ENCODE results near the gene CHD6.

DNA sequence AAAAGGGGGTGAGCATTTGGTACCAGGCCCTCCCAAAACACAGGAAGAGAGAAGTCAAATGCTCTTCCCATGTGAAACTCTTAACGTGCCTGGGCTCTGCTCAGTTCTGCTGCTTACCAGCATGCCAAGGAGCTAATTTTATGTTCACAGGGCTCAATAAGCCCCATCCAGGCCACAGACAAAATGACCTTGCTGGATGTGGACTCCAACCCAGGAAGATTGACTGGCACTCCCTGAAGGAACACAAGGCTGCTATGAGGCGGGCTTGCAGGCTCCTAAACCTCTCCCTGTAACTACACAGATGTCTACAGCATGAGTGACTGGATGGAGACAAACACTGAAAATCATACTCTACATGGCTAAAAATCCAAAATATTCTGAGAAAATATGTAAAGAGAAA, 50.6 kb downstream of the CHD6 start:
- TF ChIP-seq, protein P1, sequence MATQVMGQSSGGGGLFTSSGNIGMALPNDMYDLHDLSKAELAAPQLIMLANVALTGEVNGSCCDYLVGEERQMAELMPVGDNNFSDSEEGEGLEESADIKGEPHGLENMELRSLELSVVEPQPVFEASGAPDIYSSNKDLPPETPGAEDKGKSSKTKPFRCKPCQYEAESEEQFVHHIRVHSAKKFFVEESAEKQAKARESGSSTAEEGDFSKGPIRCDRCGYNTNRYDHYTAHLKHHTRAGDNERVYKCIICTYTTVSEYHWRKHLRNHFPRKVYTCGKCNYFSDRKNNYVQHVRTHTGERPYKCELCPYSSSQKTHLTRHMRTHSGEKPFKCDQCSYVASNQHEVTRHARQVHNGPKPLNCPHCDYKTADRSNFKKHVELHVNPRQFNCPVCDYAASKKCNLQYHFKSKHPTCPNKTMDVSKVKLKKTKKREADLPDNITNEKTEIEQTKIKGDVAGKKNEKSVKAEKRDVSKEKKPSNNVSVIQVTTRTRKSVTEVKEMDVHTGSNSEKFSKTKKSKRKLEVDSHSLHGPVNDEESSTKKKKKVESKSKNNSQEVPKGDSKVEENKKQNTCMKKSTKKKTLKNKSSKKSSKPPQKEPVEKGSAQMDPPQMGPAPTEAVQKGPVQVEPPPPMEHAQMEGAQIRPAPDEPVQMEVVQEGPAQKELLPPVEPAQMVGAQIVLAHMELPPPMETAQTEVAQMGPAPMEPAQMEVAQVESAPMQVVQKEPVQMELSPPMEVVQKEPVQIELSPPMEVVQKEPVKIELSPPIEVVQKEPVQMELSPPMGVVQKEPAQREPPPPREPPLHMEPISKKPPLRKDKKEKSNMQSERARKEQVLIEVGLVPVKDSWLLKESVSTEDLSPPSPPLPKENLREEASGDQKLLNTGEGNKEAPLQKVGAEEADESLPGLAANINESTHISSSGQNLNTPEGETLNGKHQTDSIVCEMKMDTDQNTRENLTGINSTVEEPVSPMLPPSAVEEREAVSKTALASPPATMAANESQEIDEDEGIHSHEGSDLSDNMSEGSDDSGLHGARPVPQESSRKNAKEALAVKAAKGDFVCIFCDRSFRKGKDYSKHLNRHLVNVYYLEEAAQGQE (IDR thresholded peaks at IDR 0.05) = no peak
- no peak for TF ChIP-seq NR2F2 (IDR thresholded peaks at IDR 0.05)
- TF ChIP-seq, protein P2, sequence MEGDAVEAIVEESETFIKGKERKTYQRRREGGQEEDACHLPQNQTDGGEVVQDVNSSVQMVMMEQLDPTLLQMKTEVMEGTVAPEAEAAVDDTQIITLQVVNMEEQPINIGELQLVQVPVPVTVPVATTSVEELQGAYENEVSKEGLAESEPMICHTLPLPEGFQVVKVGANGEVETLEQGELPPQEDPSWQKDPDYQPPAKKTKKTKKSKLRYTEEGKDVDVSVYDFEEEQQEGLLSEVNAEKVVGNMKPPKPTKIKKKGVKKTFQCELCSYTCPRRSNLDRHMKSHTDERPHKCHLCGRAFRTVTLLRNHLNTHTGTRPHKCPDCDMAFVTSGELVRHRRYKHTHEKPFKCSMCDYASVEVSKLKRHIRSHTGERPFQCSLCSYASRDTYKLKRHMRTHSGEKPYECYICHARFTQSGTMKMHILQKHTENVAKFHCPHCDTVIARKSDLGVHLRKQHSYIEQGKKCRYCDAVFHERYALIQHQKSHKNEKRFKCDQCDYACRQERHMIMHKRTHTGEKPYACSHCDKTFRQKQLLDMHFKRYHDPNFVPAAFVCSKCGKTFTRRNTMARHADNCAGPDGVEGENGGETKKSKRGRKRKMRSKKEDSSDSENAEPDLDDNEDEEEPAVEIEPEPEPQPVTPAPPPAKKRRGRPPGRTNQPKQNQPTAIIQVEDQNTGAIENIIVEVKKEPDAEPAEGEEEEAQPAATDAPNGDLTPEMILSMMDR (IDR thresholded peaks at IDR 0.05; ENCODE audit: low read depth, low read length, missing input control) = no peak

Data from liver (tissue), 3 donors.